Nephron progenitor cell (in vitro differentiated cells): ENCODE data around the gene ALK.

ENCODE experiments used
- DNase-seq: peaks from one replicate; pipeline ENCODE4 v3.0.0; 2021
- H3K27ac Mint-ChIP-seq: 2 replicates; pipeline ENCODE4 v1.8.0; 2021; ENCODE audit warnings: mild to moderate bottlenecking, moderate library complexity, mixed read lengths
- H3K27me3 Mint-ChIP-seq: 2 replicates; pipeline ENCODE4 v1.8.0; 2021; ENCODE audit warnings: mild to moderate bottlenecking, low read depth, mixed read lengths; ENCODE audit not compliant: poor library complexity
- H3K36me3 Mint-ChIP-seq: 2 replicates; pipeline ENCODE4 v1.8.0; 2021; ENCODE audit warnings: low read depth, mixed read lengths
- H3K4me1 Mint-ChIP-seq: 2 replicates; pipeline ENCODE4 v1.8.0; 2021; ENCODE audit warnings: mixed read lengths
- H3K4me3 Mint-ChIP-seq: 2 replicates; pipeline ENCODE4 v1.8.0; 2021; ENCODE audit warnings: mild to moderate bottlenecking, moderate library complexity, mixed read lengths
- H3K9me3 Mint-ChIP-seq: 2 replicates; pipeline ENCODE4 v1.8.0; 2021; ENCODE audit warnings: mild to moderate bottlenecking, moderate library complexity, mixed read lengths
- CTCF ChIP-seq: fragments of 200-600 bp; sonication (generic); IDR thresholded peaks from 2 replicates; pipeline ENCODE4 v1.5.0; 2021; ENCODE audit warnings: antibody characterized with exemption

ALK gene

GRCh38 chr2:29443151-29443550 is 478.2 kb downstream of the ALK start:
- Mint-ChIP-seq H3K27ac (peak overlapping the region; percentile 81), H3K9me3 (peaks cover 4% of the 10 kb centered on the region), H3K4me1 (peaks cover 27% of the 10 kb centered on the region), H3K36me3 (no peaks in the 10 kb centered on the region), H3K27me3 (peaks cover 9% of the 10 kb centered on the region), H3K4me3 (no peak overlapping the region)
- DNase-seq: no peak
- no peak for TF ChIP-seq CTCF

- H3K36me3 Mint-ChIP-seq: no peaks in the 10 kb centered on the region
- H3K4me1 Mint-ChIP-seq: peaks cover 6% of the 10 kb centered on the region
Observed at GRCh38 chr2:29440921-29441623, 480.3 kb downstream of the ALK start.

DNA sequence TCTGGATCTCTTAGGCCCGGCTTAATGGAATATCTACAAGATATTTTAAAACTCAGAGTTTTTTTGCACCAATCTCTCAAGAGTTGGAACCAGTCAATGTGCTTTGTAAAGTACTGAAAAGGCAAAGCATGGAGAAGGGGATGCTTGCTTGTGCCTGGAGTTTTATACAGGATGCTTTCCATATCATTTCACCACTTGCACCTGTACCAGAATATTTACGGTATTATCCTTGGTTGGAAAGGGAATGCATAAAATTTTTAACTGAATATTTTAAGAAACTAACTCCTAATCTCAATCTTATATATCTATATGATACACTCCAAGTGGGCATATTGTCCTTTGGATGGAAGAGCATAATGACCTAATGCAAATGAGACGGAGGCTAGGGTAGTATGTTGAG is 487.5 kb downstream of the ALK start:
- TF ChIP-seq CTCF: no peak
- peaks cover 17% of the 10 kb centered on the region for H3K27me3 Mint-ChIP-seq
- H3K36me3 Mint-ChIP-seq: no peaks in the 10 kb centered on the region
- H3K27ac Mint-ChIP-seq: no peak overlapping the region
- DNase-seq: no peak
- H3K9me3 Mint-ChIP-seq: no peaks in the 10 kb centered on the region
- H3K4me1 Mint-ChIP-seq: peaks cover 4% of the 10 kb centered on the region
- H3K4me3 Mint-ChIP-seq: no peak overlapping the region

More at GRCh38 chr2:29440921-29441623, 480.3 kb downstream of the ALK start:
- H3K27ac Mint-ChIP-seq: no peak overlapping the region
- no peak overlapping the region for H3K4me3 Mint-ChIP-seq
- H3K9me3 Mint-ChIP-seq: peaks cover under 1% of the 10 kb centered on the region
- no peak for DNase-seq
- peaks cover 16% of the 10 kb centered on the region for H3K27me3 Mint-ChIP-seq
- no peak for TF ChIP-seq CTCF

GRCh38 chr2:29433128-29433527 is 488.3 kb downstream of the ALK start:
- DNase-seq: no peak
- Mint-ChIP-seq H3K4me1 (peaks cover 4% of the 10 kb centered on the region), H3K4me3 (no peak overlapping the region), H3K36me3 (no peaks in the 10 kb centered on the region), H3K27ac (no peak overlapping the region), H3K27me3 (peaks cover 11% of the 10 kb centered on the region), H3K9me3 (no peaks in the 10 kb centered on the region)
- TF ChIP-seq CTCF: no peak

GRCh38 chr2:29431485-29431884 is 489.9 kb downstream of the ALK start:
- Mint-ChIP-seq H3K9me3 (no peaks in the 10 kb centered on the region), H3K36me3 (no peaks in the 10 kb centered on the region), H3K27me3 (peaks cover 5% of the 10 kb centered on the region), H3K4me1 (peaks cover 4% of the 10 kb centered on the region), H3K4me3 (no peak overlapping the region), H3K27ac (no peak overlapping the region)
- no peak for DNase-seq
- no peak for TF ChIP-seq CTCF
